HG02571 (cell line): ENCODE results near the gene PDE4C.
"Not testable (repeated sequence)": the region's sequence is repeated elsewhere in the genome, so short reads cannot be mapped to it uniquely, and the experiment has no call there.

Experiments used
- ATAC-seq: cut with Tn5 transposase; IDR thresholded peaks from one replicate; pipeline ENCODE4 v1.9.1; 2021; ENCODE audit warnings: mild to moderate bottlenecking, moderate library complexity; ENCODE audit not compliant: unreplicated experiment

The PDE4C gene

GRCh38 chr19:18223860-18224524 lies 2.2 kb downstream of the PDE4C start:
- no peak for ATAC-seq

GRCh38 chr19:18221815-18222725 lies 4.2 kb downstream of the PDE4C start:
- no peak for ATAC-seq

- no peak for ATAC-seq
Measured at GRCh38 chr19:18220632-18221275, 5.5 kb downstream of the PDE4C start.

GRCh38 chr19:18219911-18220631 lies 6.2 kb downstream of the PDE4C start:
- no peak for ATAC-seq

- no peak for ATAC-seq
Measured at GRCh38 chr19:18218600-18218999, 7.6 kb downstream of the PDE4C start.

- ATAC-seq = no peak
Measured at GRCh38 chr19:18218159-18218558, 8.1 kb downstream of the PDE4C start.

- ATAC-seq = no peak
Measured at GRCh38 chr19:18216789-18217188, 9.4 kb downstream of the PDE4C start.

- no peak for ATAC-seq
Measured at GRCh38 chr19:18214779-18215433, 11.3 kb downstream of the PDE4C start.

GRCh38 chr19:18211683-18212082 lies 14.6 kb downstream of the PDE4C start:
- no peak for ATAC-seq

GRCh38 chr19:18209912-18210311 lies 16.3 kb downstream of the PDE4C start:
- ATAC-seq = not testable (repeated sequence)

- no peak for ATAC-seq
Measured at GRCh38 chr19:18208098-18208951, 17.9 kb downstream of the PDE4C start.

GRCh38 chr19:18206018-18206417 lies 20.2 kb downstream of the PDE4C start:
- ATAC-seq = no peak

- no peak for ATAC-seq
Measured at GRCh38 chr19:18205200-18205892, 20.9 kb downstream of the PDE4C start.

- ATAC-seq = peak; percentile 15
Measured at GRCh38 chr19:18204394-18205199, 21.6 kb downstream of the PDE4C start.

- peak; percentile 81 for ATAC-seq
Measured at GRCh38 chr19:18203863-18204393, 22.3 kb downstream of the PDE4C start, which contains the start of gene RAB3A. TSS of gene RAB3A (minus strand) at chr19:18204042. CDS start at chr19:18202740, 1,302 bp downstream.

- ATAC-seq = peak; percentile 5
Measured at GRCh38 chr19:18203408-18203862, 22.8 kb downstream of the PDE4C start.

- no peak for ATAC-seq
Measured at GRCh38 chr19:18202778-18203407, 23.3 kb downstream of the PDE4C start.
